GM10248 (cell line): ENCODE results near the gene MAP3K14.

Experiments
- CTCF ChIA-PET: fragments of 300-600 bp; sonication (Branson Sonifier 250); formaldehyde crosslinking; extraction: SDS; loops from one replicate; lab custom pipeline; 2021; ENCODE audit warnings: antibody characterized with exemption; lab: Yijun Ruan, JAX
- POLR2A ChIA-PET: fragments of 350-650 bp; sonication (Branson Sonifier 250); formaldehyde crosslinking; extraction: SDS; loops from one replicate; lab custom pipeline; 2020; ENCODE audit warnings: antibody characterized with exemption; lab: Yijun Ruan, JAX
- DNase-seq: peaks from one replicate; pipeline ENCODE4 v3.0.0; 2012; ENCODE audit errors: extremely low spot score
- CTCF ChIP-seq: IDR thresholded peaks from 2 replicates; pipeline ENCODE4 v1.5.1; 2012; ENCODE audit warnings: mild to moderate bottlenecking, low read depth; ENCODE audit errors: extremely low read depth, missing control alignments, control extremely low read depth

The MAP3K14 gene

GRCh38 chr17:45309400-45309799 lies 7.4 kb downstream of the MAP3K14 start:
- CTCF ChIA-PET, result interaction anchor here (1.2 to 2.7 kb wide), 4 partner anchors 8 to 76 kb away, joined by 3 to 15 read pairs (median 10); partner anchors contain the start of gene MAP3K14
- no peak for TF ChIP-seq CTCF
- DNase-seq, result no peak
- POLR2A ChIA-PET, result interaction anchor here (0.6 kb wide), 1 partner anchor 71 kb away, joined by 3 read pairs; no protein-coding TSS in a partner anchor

- ChIA-PET CTCF (interaction anchor here (1.2 to 2.7 kb wide), 4 partner anchors 9 to 76 kb away, joined by 3 to 15 read pairs (median 10); partner anchors contain the start of gene MAP3K14), POLR2A (interaction anchor here (1.3 to 1.4 kb wide), 2 partner anchors 9 to 15 kb away, joined by 3 to 5 read pairs; no protein-coding TSS in a partner anchor)
- DNase-seq, result no peak
- no peak for TF ChIP-seq CTCF
Observed at GRCh38 chr17:45308840-45309239, 8.0 kb downstream of the MAP3K14 start.

GRCh38 chr17:45308016-45308365 lies 8.8 kb downstream of the MAP3K14 start:
- CTCF ChIA-PET, result interaction anchor here (1.0 to 2.7 kb wide), 7 partner anchors 9 to 77 kb away, joined by 3 to 15 read pairs (median 5); partner anchors contain the start of gene MAP3K14
- no peak for DNase-seq
- POLR2A ChIA-PET, result interaction anchor here (0.6 to 1.4 kb wide), 8 partner anchors 8 to 158 kb away, joined by 3 to 6 read pairs (median 4); partner anchors contain the start of genes HEXIM2 and MAP3K14
- no peak for TF ChIP-seq CTCF

- ChIA-PET CTCF (interaction anchor here (1.0 to 2.7 kb wide), 7 partner anchors 10 to 78 kb away, joined by 3 to 15 read pairs (median 5); partner anchors contain the start of gene MAP3K14), POLR2A (interaction anchor here (1.0 to 1.4 kb wide), 6 partner anchors 8 to 158 kb away, joined by 3 to 6 read pairs (median 4); partner anchors contain the start of genes HEXIM2 and MAP3K14)
- peak; percentile 66 for DNase-seq
- TF ChIP-seq CTCF, result no peak
Observed at GRCh38 chr17:45307290-45308015, 9.4 kb downstream of the MAP3K14 start.

- no peak for DNase-seq
- CTCF ChIA-PET, result interaction anchor here (1.5 to 2.7 kb wide), 4 partner anchors 19 to 79 kb away, joined by 3 to 15 read pairs (median 5); no protein-coding TSS in a partner anchor
- POLR2A ChIA-PET, result interaction anchor here (0.8 to 1.3 kb wide), 3 partner anchors 10 to 157 kb away, joined by 3 to 4 read pairs (median 3); partner anchors contain the start of genes HEXIM2 and MAP3K14
- TF ChIP-seq CTCF, result no peak
Observed at GRCh38 chr17:45306623-45307022, 10.2 kb downstream of the MAP3K14 start.

GRCh38 chr17:45306094-45306493 lies 10.7 kb downstream of the MAP3K14 start:
- POLR2A ChIA-PET, result interaction anchor here (0.8 kb wide), 1 partner anchor 10 kb away, joined by 4 read pairs; the partner anchor contains the start of gene MAP3K14
- DNase-seq, result no peak
- no peak for TF ChIP-seq CTCF

More at GRCh38 chr17:45306094-45306493, 10.7 kb downstream of the MAP3K14 start:
- CTCF ChIA-PET, result interaction anchor here (0.9 to 1.6 kb wide), 5 partner anchors 10 to 171 kb away, joined by 3 to 5 read pairs (median 3); partner anchors contain the start of gene ACBD4
